Activated naive CD4-positive, alpha-beta T cell treated with anti-CD3 and anti-CD28 coated beads, Interleukin-2, amount 50 U/mL, for 16 hours (primary cell): ENCODE results near the gene TFF1.
A peak's percentile ranks its signal among the peaks of the same experiment; 100 is the strongest.
"Not testable (repeated sequence)": the region's sequence is repeated elsewhere in the genome, so short reads cannot be mapped to it uniquely, and the experiment has no call there.

Experiments used
- DNase-seq: peaks from one replicate; pipeline ENCODE4 v3.0.0-alpha.2; 2020

Gene TFF1

GRCh38 chr21:42366292-42367010, at the start of gene TFF1:
TSS of gene TFF1 (minus strand) at chr21:42366535. CDS start at chr21:42366495, 40 bp downstream.
- DNase-seq = no peak

- DNase-seq = peak; percentile 93
Measured at GRCh38 chr21:42414928-42415769, 48.8 kb upstream of the TFF1 start.

- no peak for DNase-seq
Measured at GRCh38 chr21:42414553-42414927, 48.2 kb upstream of the TFF1 start.

- DNase-seq = no peak
Measured at GRCh38 chr21:42414066-42414465, 47.7 kb upstream of the TFF1 start.

GRCh38 chr21:42413500-42413899, 47.2 kb upstream of the TFF1 start:
- DNase-seq = no peak

GRCh38 chr21:42413093-42413492, 46.8 kb upstream of the TFF1 start:
- no peak for DNase-seq

- DNase-seq = no peak
Measured at GRCh38 chr21:42412636-42412933, 46.2 kb upstream of the TFF1 start.

GRCh38 chr21:42411891-42412635, 45.7 kb upstream of the TFF1 start:
- DNase-seq = no peak

- no peak for DNase-seq
Measured at GRCh38 chr21:42411197-42411869, 45.0 kb upstream of the TFF1 start.

- no peak for DNase-seq
Measured at GRCh38 chr21:42409366-42409765, 43.0 kb upstream of the TFF1 start.

- DNase-seq = not testable (repeated sequence)
Measured at GRCh38 chr21:42408718-42409117, 42.4 kb upstream of the TFF1 start.

- no peak for DNase-seq
Measured at GRCh38 chr21:42407476-42407875, 41.1 kb upstream of the TFF1 start.

- DNase-seq = peak; percentile 10
Measured at GRCh38 chr21:42406866-42407265, 40.5 kb upstream of the TFF1 start.

GRCh38 chr21:42406201-42406621, 39.9 kb upstream of the TFF1 start:
- DNase-seq = peak; percentile 53

- DNase-seq = peak; percentile 17
Measured at GRCh38 chr21:42405064-42406013, 39.0 kb upstream of the TFF1 start.

- DNase-seq = peak; percentile 13
Measured at GRCh38 chr21:42404539-42404938, 38.2 kb upstream of the TFF1 start.

GRCh38 chr21:42403611-42404231, 37.4 kb upstream of the TFF1 start, which contains the start of gene UBASH3A:
TSS of gene UBASH3A (plus strand) at chr21:42403902. CDS start at chr21:42403946, 44 bp downstream.
- peak; percentile 32 for DNase-seq

- DNase-seq = no peak
Measured at GRCh38 chr21:42401820-42402251, 35.5 kb upstream of the TFF1 start.

GRCh38 chr21:42401154-42401553, 34.8 kb upstream of the TFF1 start:
- DNase-seq = no peak

GRCh38 chr21:42400525-42400924, 34.2 kb upstream of the TFF1 start:
- DNase-seq = peak; percentile 12

GRCh38 chr21:42398436-42399028, 32.2 kb upstream of the TFF1 start:
- DNase-seq = peak; percentile 8
